Subcutaneous abdominal adipose tissue (tissue), 5 donors: ENCODE results near the gene FASN.

Experiments used
- H3K27ac ChIP-seq: one replicate; pipeline ENCODE4 v1.7.0; 2013; ENCODE audit warnings: low read depth, mild to moderate bottlenecking, inconsistent platforms, low read length, moderate library complexity
- H3K27me3 ChIP-seq, 5 donors: one replicate each; pipeline ENCODE4 v1.7.0; 2013; ENCODE audit warnings: low read length in 5 of 5, inconsistent platforms in 1 of 5; ENCODE audit not compliant: control insufficient read depth in 5 of 5, insufficient read depth in 4 of 5
- H3K36me3 ChIP-seq, 5 donors: one replicate each; pipeline ENCODE4 v1.7.0; 2013; ENCODE audit warnings: low read length in 5 of 5; ENCODE audit not compliant: control insufficient read depth in 5 of 5, insufficient read depth in 5 of 5
- H3K4me1 ChIP-seq, 5 donors: one replicate each; pipeline ENCODE4 v1.7.0; 2013; ENCODE audit warnings: low read length in 5 of 5, mild to moderate bottlenecking in 3 of 5, moderate library complexity in 1 of 5; ENCODE audit not compliant: control insufficient read depth in 5 of 5, insufficient read depth in 5 of 5
- H3K4me3 ChIP-seq, 5 donors: one replicate each; pipeline ENCODE4 v1.7.0; 2013; ENCODE audit warnings: low read length in 5 of 5, low read depth in 1 of 5
- H3K9ac ChIP-seq, 5 donors: one replicate each; pipeline ENCODE4 v1.7.0; 2013; ENCODE audit warnings: low read length in 5 of 5, mild to moderate bottlenecking in 4 of 5, moderate library complexity in 3 of 5
- H3K9me3 ChIP-seq, 5 donors: one replicate each; pipeline ENCODE4 v1.7.0; 2013; ENCODE audit warnings: low read length in 5 of 5; ENCODE audit not compliant: control insufficient read depth in 5 of 5
- donor health status: healthy.
- donor health status: healthy.
- donor health status: healthy.
- donor health status: healthy.
- donor health status: healthy.

FASN gene

GRCh38 chr17:82076785-82077591, 21.0 kb downstream of the FASN start:
- no peak overlapping the region for H3K4me3 ChIP-seq
- peaks cover 0 to 15% (median 4%) of the 10 kb centered on the region in 5 donors for H3K4me1 ChIP-seq
- no peaks in the 10 kb centered on the region for H3K27me3 ChIP-seq
- H3K27ac ChIP-seq: peak overlapping the region; percentile 3
- H3K9me3 ChIP-seq: no peaks in the 10 kb centered on the region
- H3K36me3 ChIP-seq: peaks cover 0 to 36% (median 29%) of the 10 kb centered on the region in 5 donors
- H3K9ac ChIP-seq: no peak overlapping the region

GRCh38 chr17:82076018-82076784, 21.8 kb downstream of the FASN start:
- Histone ChIP-seq H3K9ac (no peak overlapping the region), H3K9me3 (no peaks in the 10 kb centered on the region), H3K36me3 (peaks cover 0 to 28% (median 22%) of the 10 kb centered on the region in 5 donors), H3K4me3 (no peak overlapping the region), H3K27ac (peak overlapping the region; percentile 3), H3K4me1 (peaks cover 0 to 15% (median under 1%) of the 10 kb centered on the region in 5 donors), H3K27me3 (no peaks in the 10 kb centered on the region)

DNA sequence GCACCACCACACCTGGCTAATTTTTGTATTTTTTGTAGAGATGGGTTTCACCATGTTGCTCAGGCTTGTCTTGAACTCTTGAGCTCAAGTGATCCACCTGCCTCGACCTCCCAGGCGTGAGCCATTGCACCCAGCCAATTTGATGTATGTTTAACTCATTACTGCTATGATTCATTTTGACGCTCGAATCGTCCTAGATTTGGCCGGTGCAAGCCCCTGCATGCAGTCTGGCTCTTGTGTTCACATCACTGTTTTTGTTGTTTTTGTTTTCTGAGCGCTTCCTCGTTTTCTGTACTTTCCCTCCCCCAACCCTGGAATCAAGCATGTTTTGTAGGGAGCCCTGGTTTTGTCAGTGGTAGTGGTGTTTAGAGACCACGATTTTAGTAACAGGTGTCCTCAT, 24.6 kb downstream of the FASN start:
- H3K9me3 ChIP-seq: no peaks in the 10 kb centered on the region
- peaks cover 0 to 5% (median 0%) of the 10 kb centered on the region in 5 donors for H3K36me3 ChIP-seq
- no peak overlapping the region for H3K4me3 ChIP-seq

GRCh38 chr17:82072827-82073226, 25.2 kb downstream of the FASN start:
- H3K9ac ChIP-seq: no peak overlapping the region
- no peak overlapping the region for H3K4me3 ChIP-seq
- no peak overlapping the region for H3K27ac ChIP-seq
- no peaks in the 10 kb centered on the region for H3K9me3 ChIP-seq
- peaks cover 0 to under 1% (median 0%) of the 10 kb centered on the region in 5 donors for H3K36me3 ChIP-seq
- no peaks in the 10 kb centered on the region for H3K27me3 ChIP-seq
- peaks cover 0 to 3% (median 0%) of the 10 kb centered on the region in 5 donors for H3K4me1 ChIP-seq

More for the DNA sequence above, 24.6 kb downstream of the FASN start:
- Histone ChIP-seq H3K27me3 (no peaks in the 10 kb centered on the region), H3K9ac (no peak overlapping the region), H3K4me1 (peaks cover 0 to 9% (median 0%) of the 10 kb centered on the region in 5 donors), H3K27ac (no peak overlapping the region)

GRCh38 chr17:82070611-82071010, 27.4 kb downstream of the FASN start:
- Histone ChIP-seq H3K4me1 (peaks cover 0 to 10% (median 8%) of the 10 kb centered on the region in 5 donors), H3K4me3 (no peak overlapping the region), H3K9ac (no peak overlapping the region), H3K9me3 (no peaks in the 10 kb centered on the region), H3K36me3 (no peaks in the 10 kb centered on the region), H3K27ac (no peak overlapping the region), H3K27me3 (no peaks in the 10 kb centered on the region)

DNA sequence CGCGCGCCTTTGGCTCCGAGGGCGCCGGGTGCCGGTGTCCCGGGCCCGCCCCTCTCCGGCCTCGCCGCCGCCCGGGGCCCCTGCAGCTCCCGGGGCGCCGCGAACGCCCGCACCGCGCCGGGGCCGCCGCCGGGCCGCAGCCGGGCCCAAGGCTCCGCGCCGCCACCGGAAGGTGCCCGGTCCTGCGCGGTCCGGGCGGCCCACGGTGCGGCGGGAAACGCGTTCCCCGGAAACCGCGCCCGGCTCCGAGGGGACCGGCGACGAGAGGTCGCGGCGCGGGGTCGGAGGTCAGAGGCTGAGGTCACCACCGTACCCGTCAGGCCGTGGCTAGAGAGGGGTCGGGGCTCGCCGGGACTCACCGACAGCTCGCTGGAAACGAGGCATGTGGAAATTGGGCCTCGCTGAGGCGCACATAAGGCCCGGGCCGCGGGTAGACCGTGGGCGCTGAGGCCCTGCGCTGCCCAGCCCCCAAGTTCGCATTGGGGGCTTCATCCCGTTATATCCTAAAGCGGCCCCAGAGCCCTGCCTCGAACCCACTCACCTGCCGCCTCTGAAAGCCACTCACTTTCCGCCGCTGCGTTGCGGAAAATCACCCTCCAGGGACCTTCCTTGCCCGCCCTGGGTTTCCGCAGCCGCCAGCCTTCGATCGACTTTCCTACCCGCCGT, 32.3 kb downstream of the FASN start, which contains the start of gene DUS1L:
DUS1L (minus strand) TSS at position 167 of the 666 bp plus-strand sequence. CDS start 745 bp downstream, outside the sequence.
- peak within 1 kb of the TSS; percentile 56 to 99 (median 94) for H3K9ac ChIP-seq
- H3K36me3 ChIP-seq: peaks cover 0 to 33% (median 28%) of the 10 kb centered on the region in 5 donors
- no peaks in the 10 kb centered on the region for H3K27me3 ChIP-seq
- peak within 1 kb of the TSS; percentile 54 for H3K27ac ChIP-seq
- H3K9me3 ChIP-seq: no peaks in the 10 kb centered on the region
- H3K4me1 ChIP-seq: peaks cover 0 to 32% (median 30%) of the 10 kb centered on the region in 5 donors
- peak within 1 kb of the TSS; percentile 56 to 84 (median 79) for H3K4me3 ChIP-seq

- peaks cover 0 to 38% (median 34%) of the 10 kb centered on the region in 5 donors for H3K36me3 ChIP-seq
- H3K9ac ChIP-seq: peak overlapping the region; percentile 56 to 99 (median 94)
- peaks cover 0 to 32% (median 30%) of the 10 kb centered on the region in 5 donors for H3K4me1 ChIP-seq
- peak overlapping the region in 4 of 5 donors; percentile 71 to 84 (median 76) for H3K4me3 ChIP-seq
- H3K27me3 ChIP-seq: no peaks in the 10 kb centered on the region
- peak overlapping the region; percentile 54 for H3K27ac ChIP-seq
- no peaks in the 10 kb centered on the region for H3K9me3 ChIP-seq
Measured at GRCh38 chr17:82065193-82065637, 32.8 kb downstream of the FASN start.

- H3K4me3 ChIP-seq: peak overlapping the region; percentile 9 to 84 (median 72)
- no peaks in the 10 kb centered on the region for H3K9me3 ChIP-seq
- no peaks in the 10 kb centered on the region for H3K27me3 ChIP-seq
- peaks cover 0 to 32% (median 30%) of the 10 kb centered on the region in 5 donors for H3K4me1 ChIP-seq
- H3K36me3 ChIP-seq: peaks cover 0 to 44% (median 40%) of the 10 kb centered on the region in 5 donors
- peak overlapping the region; percentile 54 for H3K27ac ChIP-seq
- peak overlapping the region; percentile 56 to 99 (median 94) for H3K9ac ChIP-seq
Measured at GRCh38 chr17:82064433-82065192, 33.4 kb downstream of the FASN start.
